IMR-90 (cell line): Measurements from ENCODE around the gene RNASE4. TPM values are rescaled to one million over a fixed set of nuclear protein-coding genes. Genes with fewer than 3 reads are reported as not detected.

Experiments
- ATAC-seq: fragments of 200-7000 bp; cut with Tn5 transposase; 2 replicates; pipeline ENCODE4 v1.9.1; 2020; ENCODE audit warnings: low read depth, mild to moderate bottlenecking, moderate library complexity
- BruUV-seq: library from RNA; stranded (reverse); fragments of 400-500 nt; replicated peaks from 2 replicates; lab custom pipeline; 2021; lab: Mats Ljungman, UMichigan
- CTCF ChIA-PET: fragments of 300-600 bp; formaldehyde crosslinking; extraction: SDS; loops from one replicate; lab custom pipeline; 2021; ENCODE audit warnings: antibody characterized with exemption; lab: Yijun Ruan, JAX
- POLR2A ChIA-PET: fragments of 300-600 bp; sonication (Branson Sonifier 250); formaldehyde crosslinking; loops from one replicate; lab custom pipeline; 2022; ENCODE audit warnings: antibody characterized with exemption; ENCODE audit not compliant: unreplicated experiment; lab: Charles Lee
- DNase-seq: peaks from one replicate; pipeline ENCODE4 v3.0.0; 2013
- H2AFZ ChIP-seq: replicated peaks from 2 replicates; pipeline ENCODE3; 2013; ENCODE audit warnings: low read length, mild to moderate bottlenecking; ENCODE audit not compliant: poor library complexity
- H2AK5ac ChIP-seq: 2 replicates; pipeline ENCODE4 v1.6.1; 2013; ENCODE audit warnings: low read depth, low read length, inconsistent platforms
- H2AK9ac ChIP-seq: replicated peaks from 2 replicates; pipeline ENCODE3; 2013; ENCODE audit warnings: mild to moderate bottlenecking, low read depth, low read length, moderate library complexity; ENCODE audit not compliant: poor library complexity
- H2BK120ac ChIP-seq: 2 replicates; pipeline ENCODE4 v1.6.1; 2013; ENCODE audit warnings: low read depth, low read length, inconsistent platforms
- H2BK15ac ChIP-seq: 3 replicates; pipeline ENCODE4 v1.6.1; 2013; ENCODE audit warnings: low read depth, low read length, inconsistent platforms
- H2BK20ac ChIP-seq: 2 replicates; pipeline ENCODE4 v1.6.1; 2013; ENCODE audit warnings: low read depth, mild to moderate bottlenecking, inconsistent platforms, low read length, moderate library complexity
- H2BK5ac ChIP-seq: 2 replicates; pipeline ENCODE4 v1.6.1; 2013; ENCODE audit warnings: mild to moderate bottlenecking, low read depth, low read length, inconsistent platforms; ENCODE audit not compliant: poor library complexity, severe bottlenecking
- H3K14ac ChIP-seq: replicated peaks from 2 replicates; pipeline ENCODE4 v1.6.1; 2013; ENCODE audit warnings: low read depth, low read length, inconsistent platforms
- H3K18ac ChIP-seq: 2 replicates; pipeline ENCODE4 v1.6.1; 2013; ENCODE audit warnings: low read depth, low read length, control low read depth
- H3K23ac ChIP-seq: 2 replicates; pipeline ENCODE4 v1.6.1; 2013; ENCODE audit warnings: low read depth, low read length, inconsistent platforms
- H3K27ac ChIP-seq: 2 replicates; pipeline ENCODE4 v1.5.1; 2013; ENCODE audit warnings: mild to moderate bottlenecking, control low read depth, low read length; ENCODE audit not compliant: insufficient read depth
- H3K27me3 ChIP-seq: 2 replicates; pipeline ENCODE4 v1.6.1; 2013; ENCODE audit warnings: low read length; ENCODE audit not compliant: control insufficient read depth, insufficient read depth
- H3K36me3 ChIP-seq: 2 replicates; pipeline ENCODE4 v1.6.1; 2013; ENCODE audit warnings: low read length, mixed read lengths; ENCODE audit not compliant: control insufficient read depth, insufficient read depth
- H3K4ac ChIP-seq: 2 replicates; pipeline ENCODE4 v1.6.1; 2013; ENCODE audit warnings: low read depth, low read length, inconsistent platforms
- H3K4me1 ChIP-seq: 2 replicates; pipeline ENCODE4 v1.6.1; 2013; ENCODE audit warnings: low read length, mixed read lengths; ENCODE audit not compliant: control insufficient read depth, insufficient read depth
- H3K4me2 ChIP-seq: 2 replicates; pipeline ENCODE4 v1.6.1; 2013; ENCODE audit warnings: low read depth, mild to moderate bottlenecking, control low read depth, low read length, moderate library complexity
- H3K4me3 ChIP-seq: 2 replicates; pipeline ENCODE4 v1.5.1; 2013; ENCODE audit warnings: low read depth, mild to moderate bottlenecking, control low read depth, low read length, moderate library complexity; ENCODE audit not compliant: insufficient read depth
- H3K56ac ChIP-seq: 2 replicates; pipeline ENCODE4 v1.6.1; 2013; ENCODE audit warnings: low read length, inconsistent platforms; ENCODE audit not compliant: insufficient read depth; ENCODE audit errors: extremely low read depth
- H3K79me1 ChIP-seq, 2 experiments: 2 replicates each; pipeline ENCODE4 v1.6.1; 2013; ENCODE audit warnings: low read length in 2 of 2, inconsistent platforms in 1 of 2, low read depth in 1 of 2
- H3K9ac ChIP-seq: 2 replicates; pipeline ENCODE4 v1.6.1; 2013; ENCODE audit warnings: low read depth, low read length, control low read depth
- H3K9me1 ChIP-seq: 2 replicates; pipeline ENCODE4 v1.6.1; 2013; ENCODE audit warnings: low read length, inconsistent platforms; ENCODE audit not compliant: insufficient read depth
- H3K9me3 ChIP-seq: 2 replicates; pipeline ENCODE4 v1.6.1; 2013; ENCODE audit warnings: low read length; ENCODE audit not compliant: control insufficient read depth, insufficient read depth
- H4K20me1 ChIP-seq: 2 replicates; pipeline ENCODE4 v1.6.1; 2013; ENCODE audit warnings: low read length, inconsistent platforms; ENCODE audit not compliant: insufficient read depth
- H4K5ac ChIP-seq: 2 replicates; pipeline ENCODE4 v1.6.1; 2013; ENCODE audit warnings: mild to moderate bottlenecking, low read depth, low read length, control low read depth
- H4K8ac ChIP-seq, 2 experiments: 2 replicates each; pipeline ENCODE4 v1.6.1; 2013; ENCODE audit warnings: low read depth in 2 of 2, low read length in 2 of 2, control low read depth in 1 of 2, inconsistent platforms in 1 of 2
- H4K91ac ChIP-seq: 2 replicates; pipeline ENCODE4 v1.6.1; 2013; ENCODE audit warnings: low read depth, low read length, inconsistent platforms; ENCODE audit not compliant: insufficient read depth
- BHLHE40 ChIP-seq: fragments of 150-350 bp; IDR thresholded peaks from 2 replicates; pipeline ENCODE4 v1.6.1; 2016; ENCODE audit warnings: mild to moderate bottlenecking, low read depth, low read length
- CEBPB ChIP-seq: IDR thresholded peaks from 2 replicates; pipeline ENCODE4 v1.6.1; 2012; ENCODE audit warnings: low read depth, low read length, improper control_type of control experiment
- POLR2A ChIP-seq: IDR thresholded peaks from 2 replicates; pipeline ENCODE4 v1.6.1; 2012; ENCODE audit warnings: mild to moderate bottlenecking, low read depth, low read length
- RAD21 ChIP-seq: IDR thresholded peaks from 2 replicates; pipeline ENCODE4 v1.6.1; 2012; ENCODE audit warnings: low read length, improper control_type of control experiment
- RFX5 ChIP-seq: IDR thresholded peaks from 2 replicates; pipeline ENCODE4 v1.8.0; 2012; ENCODE audit warnings: low read depth, mild to moderate bottlenecking, low read length, moderate library complexity
- SMC3 ChIP-seq: fragments of 150-350 bp; IDR thresholded peaks from 2 replicates; pipeline ENCODE4 v1.6.1; 2016; ENCODE audit warnings: low read depth, mild to moderate bottlenecking, antibody characterized with exemption, low read length, moderate library complexity
- WGBS, 2 experiments: methylation state at CpG; one replicate each; pipeline versions ENCODE4 v1.1.5 to v1.1.7; 2013; ENCODE audit warnings: missing lambda C conversion rate in 2 of 2; ENCODE audit not compliant: insufficient read length in 1 of 2; ENCODE audit errors: extremely low coverage in 2 of 2; 5-methylcytosine and 5-hydroxymethylcytosine counted together
- dilution Hi-C: fragments of 300-500 bp; cut with HindIII; formaldehyde crosslinking; loops from one replicate; pipeline ENCODE4 v1.14.3; 2018; ENCODE audit warnings: low sequenced_read_pairs; ENCODE audit not compliant: unreplicated experiment
- in situ Hi-C: fragments of 300-500 bp; cut with MboI; formaldehyde crosslinking; loops from 3 replicates; pipeline ENCODE4 v1.14.3; 2019; ENCODE audit warnings: low sequenced_read_pairs, inconsistent platforms, mixed read lengths
- intact Hi-C: fragments of 100-400 bp; cut with micrococcal nuclease; formaldehyde crosslinking; loops from 2 replicates; pipeline ENCODE4 v1.10.0; 2022
- polyA plus RNA-seq, 3 experiments: library from polyadenylated mRNA; depleted of rRNA; stranded (reverse); fragments of >200 nt; gene quantifications; 2 replicates each; pipeline ENCODE4 v1.2.3, GENCODE V29; 2012; ENCODE audit warnings: low replicate concordance in 1 of 3
- total RNA-seq: library from RNA; depleted of rRNA; stranded (reverse); fragments of >200 nt; gene quantifications from 2 replicates; pipeline ENCODE4 v1.2.3, GENCODE V29; 2012
- TF ChIP-seq, protein P1 (sequence below): conservative IDR thresholded peaks from 2 replicates; pipeline ENCODE4 v1.5.1; 2012; ENCODE audit warnings: mild to moderate bottlenecking, low read depth, low read length, improper control_type of control experiment

Gene RNASE4
- total and polyA plus RNA-seq, 2 of the 4 experiments (the other 2 are of a cell fraction), result 10.4 to 11.6 TPM

DNA sequence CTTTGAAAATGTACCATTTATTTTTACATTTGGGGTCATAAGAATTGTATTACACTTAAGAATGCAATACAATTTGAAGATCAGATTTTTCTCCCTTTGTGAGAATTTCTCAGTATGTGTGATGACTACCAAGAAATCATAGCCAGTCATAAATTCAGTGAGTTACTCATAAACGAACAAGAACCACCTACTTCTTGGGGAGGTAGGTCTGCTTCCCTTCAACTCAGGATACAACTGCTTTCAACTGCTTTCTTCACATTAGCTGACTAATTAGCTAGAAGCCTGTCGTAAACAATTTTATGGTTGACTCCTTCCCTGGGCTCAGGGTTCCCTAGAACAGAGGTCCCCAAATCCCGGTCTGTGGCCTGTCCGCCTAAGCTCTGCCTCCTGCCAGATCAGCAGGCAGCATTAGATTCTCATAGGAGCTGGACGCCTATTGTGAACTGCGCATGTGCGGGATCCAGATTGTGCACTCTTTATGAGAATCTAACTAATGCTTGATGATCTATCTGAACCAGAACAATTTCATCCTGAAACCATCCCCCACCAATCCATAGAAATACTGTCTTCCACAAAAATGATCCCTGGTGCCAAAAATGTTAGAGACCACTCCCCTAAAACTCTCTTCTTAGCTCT lies 7.9 kb downstream of the RNASE4 start:
- Histone ChIP-seq H2BK15ac (no peak overlapping the region), H2BK5ac (no peak overlapping the region), H2AFZ (no peak overlapping the region), H3K4me3 (no peak overlapping the region), H3K56ac (no peak overlapping the region), H3K36me3 (no peaks in the 10 kb centered on the region), H3K27me3 (no peaks in the 10 kb centered on the region), H2BK120ac (no peak overlapping the region), H3K27ac (no peak overlapping the region), H3K4ac (no peak overlapping the region), H3K4me1 (no peaks in the 10 kb centered on the region), H4K5ac (no peak overlapping the region), H3K23ac (no peak overlapping the region), H4K91ac (no peak overlapping the region), H3K79me1 (peaks cover 0 to 9% of the 10 kb centered on the region in 2 experiments; a peak in 1 of 4 replicates), H2AK5ac (no peak overlapping the region), H2AK9ac (no peak overlapping the region), H2BK20ac (no peak overlapping the region), H3K14ac (no peak overlapping the region), H4K8ac (no peak overlapping the region), H3K18ac (no peak overlapping the region), H3K4me2 (no peak overlapping the region), H3K9ac (no peak overlapping the region), H4K20me1 (no peaks in the 10 kb centered on the region), H3K9me3 (no peaks in the 10 kb centered on the region), H3K9me1 (no peaks in the 10 kb centered on the region)
- TF ChIP-seq, protein P1, sequence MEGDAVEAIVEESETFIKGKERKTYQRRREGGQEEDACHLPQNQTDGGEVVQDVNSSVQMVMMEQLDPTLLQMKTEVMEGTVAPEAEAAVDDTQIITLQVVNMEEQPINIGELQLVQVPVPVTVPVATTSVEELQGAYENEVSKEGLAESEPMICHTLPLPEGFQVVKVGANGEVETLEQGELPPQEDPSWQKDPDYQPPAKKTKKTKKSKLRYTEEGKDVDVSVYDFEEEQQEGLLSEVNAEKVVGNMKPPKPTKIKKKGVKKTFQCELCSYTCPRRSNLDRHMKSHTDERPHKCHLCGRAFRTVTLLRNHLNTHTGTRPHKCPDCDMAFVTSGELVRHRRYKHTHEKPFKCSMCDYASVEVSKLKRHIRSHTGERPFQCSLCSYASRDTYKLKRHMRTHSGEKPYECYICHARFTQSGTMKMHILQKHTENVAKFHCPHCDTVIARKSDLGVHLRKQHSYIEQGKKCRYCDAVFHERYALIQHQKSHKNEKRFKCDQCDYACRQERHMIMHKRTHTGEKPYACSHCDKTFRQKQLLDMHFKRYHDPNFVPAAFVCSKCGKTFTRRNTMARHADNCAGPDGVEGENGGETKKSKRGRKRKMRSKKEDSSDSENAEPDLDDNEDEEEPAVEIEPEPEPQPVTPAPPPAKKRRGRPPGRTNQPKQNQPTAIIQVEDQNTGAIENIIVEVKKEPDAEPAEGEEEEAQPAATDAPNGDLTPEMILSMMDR, result no peak
- no peak for TF ChIP-seq CEBPB
- no peak for TF ChIP-seq RFX5
- TF ChIP-seq POLR2A, result no peak
- no peak for TF ChIP-seq SMC3
- no peak for TF ChIP-seq RAD21
- TF ChIP-seq BHLHE40, result no peak
- CTCF ChIA-PET, result interaction anchor here (1.4 to 2.8 kb wide), 2 partner anchors 83 to 348 kb away, joined by 5 to 15 read pairs; no protein-coding TSS in a partner anchor
- POLR2A ChIA-PET, result no interaction called here
- BruUV-seq, result no TSS peak
- in situ Hi-C loops, result loop anchor here (10.0 kb wide), 1 partner anchor 273 kb away; no protein-coding TSS in a partner anchor
- dilution Hi-C loops, result no loop called here
- DNase-seq (no peak), ATAC-seq (no peak)
- intact Hi-C loops, result no loop called here
- 90% methylated on average over 6 of the region's 7 CpGs; no CpG with 5 or more reads in 1 of the 2 experiments for WGBS, 2 experiments
